ENCODE measurements around the gene CCDC97.
"Not testable (repeated sequence)": the region's sequence is repeated elsewhere in the genome, so short reads cannot be mapped to it uniquely, and the experiment has no call there.

GRCh38 chr19:41371119-41371518 is 61.1 kb downstream of the CCDC97 start:
- not testable (repeated sequence) for TF ChIP-seq CTCF, POLR2AphosphoS5 (IDR thresholded peaks at IDR 0.05)

Data from suprapubic skin (tissue), 3 donors.